NCI-H1417 treated with DMSO at 0.1 percent for 48 hours (cell line): ENCODE measurements around the gene UBALD2.

ENCODE experiments used
- DNase-seq: peaks from one replicate; lab custom pipeline; 2025; lab: John Stamatoyannopoulos, UW

The UBALD2 gene

DNA sequence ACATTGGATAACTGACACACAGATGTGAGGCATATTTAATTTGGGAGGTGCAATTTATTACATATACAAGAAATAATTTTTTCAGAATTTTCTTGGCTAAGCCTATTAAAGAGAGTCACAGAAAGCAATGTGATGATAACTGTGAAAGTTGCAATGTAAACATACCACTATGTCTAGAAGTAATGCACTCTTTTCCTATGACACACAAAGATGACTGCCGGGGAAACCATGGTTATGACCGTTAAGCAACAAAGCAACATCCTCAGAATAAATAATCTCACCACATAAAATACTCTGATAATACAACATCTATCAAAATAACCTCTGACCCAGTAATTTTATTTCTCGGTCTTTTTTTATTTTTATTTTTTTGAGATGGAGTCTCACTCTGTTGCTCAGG lies 53.4 kb downstream of the UBALD2 start:
- DNase-seq: no peak
